ENCODE measurements around the gene PFKL. TPM values are rescaled to one million over a fixed set of nuclear protein-coding genes. Genes with fewer than 3 reads are reported as not detected.
A peak's percentile ranks its signal among the peaks of the same experiment; 100 is the strongest.

The PFKL gene
- total and polyA plus RNA-seq, 2 donors: 49.6 to 82.7 TPM

DNA sequence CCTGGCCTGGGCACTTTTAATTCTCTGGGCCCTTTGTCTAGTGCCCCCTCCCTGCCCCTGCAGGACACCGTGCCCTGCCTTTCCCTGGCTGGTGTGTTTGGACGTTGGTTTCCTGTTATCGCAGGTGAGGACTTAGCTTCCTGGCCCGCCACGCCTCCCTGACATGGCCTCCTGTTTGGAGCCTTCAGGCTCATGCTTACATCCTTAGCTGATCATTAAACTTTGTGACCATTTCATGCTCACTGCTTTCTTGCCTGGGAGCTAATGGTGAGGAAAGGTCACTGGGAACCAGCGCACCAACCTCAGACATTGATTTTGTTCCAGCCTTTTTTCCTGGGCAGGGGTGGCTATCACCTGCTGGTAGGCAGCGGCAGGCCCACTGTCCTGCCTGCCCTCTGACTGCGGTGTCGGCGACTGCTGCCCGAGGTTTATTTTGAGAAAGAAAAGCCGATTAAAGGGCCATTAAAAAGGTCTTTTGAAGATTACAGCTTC, 3.7 kb downstream of the PFKL start:
- WGBS: 89% methylated on average over 12 of the region's 12 CpGs
- peaks cover 11 to 28% of the 10 kb centered on the region in 2 donors for H3K4me1 ChIP-seq (ENCODE audit: control insufficient read depth in 2 of 2, insufficient read depth in 2 of 2, low read length in 2 of 2)

DNA sequence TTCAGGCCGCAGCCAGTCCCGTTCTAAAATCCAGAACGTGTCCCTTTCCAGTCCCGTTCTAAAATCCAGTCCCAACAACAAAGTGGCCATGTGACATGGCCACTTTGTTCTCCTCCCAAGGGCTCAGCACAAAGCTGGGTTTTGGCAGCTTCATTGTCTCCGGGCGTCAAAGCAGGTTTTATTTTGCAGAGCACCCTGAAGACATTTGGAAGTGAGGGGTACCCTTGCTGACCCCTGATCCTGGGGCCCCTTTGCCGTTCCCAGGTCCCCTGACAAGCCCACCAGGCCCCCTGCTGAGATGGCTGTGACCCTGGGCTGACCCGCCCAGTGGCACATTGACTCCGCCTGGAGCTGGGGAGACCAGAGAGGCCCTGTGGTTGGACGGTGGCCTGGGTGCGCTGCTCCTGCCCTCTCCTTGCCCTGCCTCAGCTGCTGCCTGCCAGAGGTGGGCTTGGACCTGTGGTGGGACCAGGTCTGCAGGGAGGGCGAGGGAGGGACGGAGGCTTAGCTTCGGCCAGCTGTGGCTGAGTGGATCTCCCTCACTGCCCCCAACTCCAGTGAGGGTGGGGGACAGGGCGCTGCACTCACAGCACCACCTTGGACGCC, 4.3 kb downstream of the PFKL start:
- H3K36me3 ChIP-seq (ENCODE audit: control insufficient read depth in 2 of 2, insufficient read depth in 2 of 2, low read length in 1 of 2): peaks cover 0 to 6% of the 10 kb centered on the region in 2 donors
- no peak for DNase-seq (ENCODE audit: low read depth in 6 of 9, low spot score in 9 of 9)
- no peak overlapping the region for H3K4me3 ChIP-seq (ENCODE audit: low read length in 2 of 2)
- WGBS: 97% methylated on average over 16 of the region's 16 CpGs
- H3K4me1 ChIP-seq (ENCODE audit: control insufficient read depth in 2 of 2, insufficient read depth in 2 of 2, low read length in 2 of 2): peaks cover 9 to 26% of the 10 kb centered on the region in 2 donors
- no peak overlapping the region for H3K27ac ChIP-seq (ENCODE audit: low read depth in 1 of 2, low read length in 1 of 2)
- peaks cover 0 to 4% of the 10 kb centered on the region in 2 donors for H3K27me3 ChIP-seq (ENCODE audit: control insufficient read depth in 2 of 2, insufficient read depth in 1 of 2, low read length in 1 of 2)
- no peaks in the 10 kb centered on the region for H3K9me3 ChIP-seq (ENCODE audit: control insufficient read depth in 2 of 2, insufficient read depth in 1 of 2, low read length in 1 of 2)

More for the DNA sequence above, 3.7 kb downstream of the PFKL start:
- DNase-seq (ENCODE audit: low read depth in 6 of 9, low spot score in 9 of 9): no peak
- no peaks in the 10 kb centered on the region for H3K9me3 ChIP-seq (ENCODE audit: control insufficient read depth in 2 of 2, insufficient read depth in 1 of 2, low read length in 1 of 2)
- H3K27me3 ChIP-seq (ENCODE audit: control insufficient read depth in 2 of 2, insufficient read depth in 1 of 2, low read length in 1 of 2): peaks cover 0 to 5% of the 10 kb centered on the region in 2 donors
- H3K4me3 ChIP-seq (ENCODE audit: low read length in 2 of 2): no peak overlapping the region
- peaks cover 0 to 4% of the 10 kb centered on the region in 2 donors for H3K36me3 ChIP-seq (ENCODE audit: control insufficient read depth in 2 of 2, insufficient read depth in 2 of 2, low read length in 1 of 2)
- no peak overlapping the region for H3K27ac ChIP-seq (ENCODE audit: low read depth in 1 of 2, low read length in 1 of 2)

DNA sequence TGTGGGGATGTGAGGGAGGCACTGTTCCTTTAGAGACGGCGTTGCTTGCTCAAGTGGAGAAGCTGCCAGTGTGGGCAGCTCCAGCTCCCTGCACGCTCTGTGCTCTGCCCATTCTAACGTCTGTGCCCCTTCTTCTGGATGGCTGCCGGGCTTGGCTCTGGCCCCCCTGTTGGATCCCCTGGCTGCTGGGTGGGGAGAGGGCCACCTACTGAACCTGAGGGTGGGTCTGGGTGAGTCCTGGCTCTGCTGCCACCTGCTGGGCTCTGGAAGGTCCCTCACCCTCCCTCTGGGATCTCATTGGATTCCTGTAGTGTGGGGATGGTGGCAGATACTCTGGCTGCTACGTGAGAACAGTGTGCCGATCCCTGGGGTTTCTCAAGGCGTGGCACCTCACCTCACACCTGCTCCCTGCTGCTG, 5.0 kb downstream of the PFKL start:
- 91% methylated on average over 8 of the region's 8 CpGs for WGBS
- peak in 8 of 9 donors; percentile 21 to 67 (median 33) for DNase-seq (ENCODE audit: low read depth in 6 of 9, low spot score in 9 of 9)
- Histone ChIP-seq H3K4me3 (ENCODE audit: low read length in 2 of 2) (no peak overlapping the region), H3K4me1 (ENCODE audit: control insufficient read depth in 2 of 2, insufficient read depth in 2 of 2, low read length in 2 of 2) (peaks cover 5 to 22% of the 10 kb centered on the region in 2 donors), H3K36me3 (ENCODE audit: control insufficient read depth in 2 of 2, insufficient read depth in 2 of 2, low read length in 1 of 2) (peaks cover under 1 to 7% of the 10 kb centered on the region in 2 donors), H3K9me3 (ENCODE audit: control insufficient read depth in 2 of 2, insufficient read depth in 1 of 2, low read length in 1 of 2) (no peaks in the 10 kb centered on the region), H3K27ac (ENCODE audit: low read depth in 1 of 2, low read length in 1 of 2) (no peak overlapping the region), H3K27me3 (ENCODE audit: control insufficient read depth in 2 of 2, insufficient read depth in 1 of 2, low read length in 1 of 2) (no peaks in the 10 kb centered on the region)

DNA sequence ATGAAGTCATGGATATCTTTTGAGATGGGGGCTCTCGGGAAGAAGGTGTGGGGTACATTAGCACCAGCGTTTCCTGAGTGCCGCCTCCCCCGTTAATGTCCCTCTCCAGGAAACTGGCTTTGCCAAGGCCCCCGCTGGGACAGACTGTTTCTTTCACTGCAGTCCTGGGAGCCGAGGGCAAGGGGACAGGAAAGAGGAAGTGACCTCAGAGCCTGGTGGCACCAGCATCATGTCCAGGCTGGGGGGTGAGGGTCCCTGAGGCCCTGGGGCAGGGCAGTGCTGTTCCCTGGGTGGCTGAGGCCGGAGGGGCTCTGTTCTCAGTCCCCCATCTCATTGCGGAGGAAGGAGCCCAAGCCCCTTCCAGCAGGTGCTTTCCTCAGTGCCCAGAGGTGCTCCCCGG, 5.8 kb downstream of the PFKL start:
- Histone ChIP-seq H3K27ac (ENCODE audit: low read depth in 1 of 2, low read length in 1 of 2) (no peak overlapping the region), H3K4me3 (ENCODE audit: low read length in 2 of 2) (no peak overlapping the region)

DNA sequence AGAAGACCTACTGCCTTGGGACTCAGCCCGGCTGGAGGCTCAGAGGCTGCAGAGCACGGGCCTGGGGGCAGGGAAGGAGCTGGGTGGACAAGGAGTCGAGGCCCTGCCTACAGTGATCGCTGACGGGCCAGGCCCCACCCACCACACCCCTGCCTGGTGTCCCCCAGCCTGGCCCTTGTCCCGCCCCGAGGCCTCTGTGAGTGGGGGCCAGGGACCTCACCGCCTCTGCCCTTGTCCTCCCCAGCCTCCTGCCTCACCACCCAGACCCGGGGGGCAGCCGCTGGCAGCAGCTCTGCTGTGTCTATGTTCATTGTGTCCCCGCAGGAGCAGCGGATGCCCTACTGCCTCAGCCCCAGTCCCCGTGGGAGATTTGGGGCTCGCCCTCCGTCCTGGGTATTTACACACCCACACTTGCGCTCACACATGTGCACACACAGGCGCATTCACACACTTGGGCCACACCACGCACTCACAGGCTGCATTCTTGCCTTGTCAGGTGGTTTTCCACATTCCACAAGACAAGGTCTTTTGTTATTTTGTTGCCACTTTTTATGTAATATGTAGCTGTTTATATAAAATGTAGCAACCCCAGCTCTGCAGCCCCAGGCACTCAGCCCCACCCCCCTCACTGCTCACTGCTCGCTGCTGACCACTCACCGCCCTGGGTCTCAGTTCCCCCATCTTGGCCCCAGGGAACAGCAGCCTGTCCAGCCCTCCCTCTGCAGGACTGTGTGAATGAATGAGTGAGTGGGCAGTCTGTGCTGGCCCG, 7.3 kb downstream of the PFKL start:
- Histone ChIP-seq H3K4me1 (ENCODE audit: control insufficient read depth in 2 of 2, insufficient read depth in 2 of 2, low read length in 2 of 2) (peaks cover 0 to 6% of the 10 kb centered on the region in 2 donors), H3K4me3 (ENCODE audit: low read length in 2 of 2) (no peak overlapping the region), H3K9me3 (ENCODE audit: control insufficient read depth in 2 of 2, insufficient read depth in 1 of 2, low read length in 1 of 2) (no peaks in the 10 kb centered on the region), H3K27me3 (ENCODE audit: control insufficient read depth in 2 of 2, insufficient read depth in 1 of 2, low read length in 1 of 2) (no peaks in the 10 kb centered on the region), H3K27ac (ENCODE audit: low read depth in 1 of 2, low read length in 1 of 2) (no peak overlapping the region), H3K36me3 (ENCODE audit: control insufficient read depth in 2 of 2, insufficient read depth in 2 of 2, low read length in 1 of 2) (peaks cover 16 to 20% of the 10 kb centered on the region in 2 donors)
- no peak for DNase-seq (ENCODE audit: low read depth in 6 of 9, low spot score in 9 of 9)
- WGBS: 98% methylated on average over 21 of the region's 21 CpGs

More for the DNA sequence above, 5.8 kb downstream of the PFKL start:
- WGBS: 95% methylated on average over 9 of the region's 9 CpGs
- H3K36me3 ChIP-seq (ENCODE audit: control insufficient read depth in 2 of 2, insufficient read depth in 2 of 2, low read length in 1 of 2): peaks cover 7 to 8% of the 10 kb centered on the region in 2 donors
- no peak for DNase-seq (ENCODE audit: low read depth in 6 of 9, low spot score in 9 of 9)
- H3K4me1 ChIP-seq (ENCODE audit: control insufficient read depth in 2 of 2, insufficient read depth in 2 of 2, low read length in 2 of 2): peaks cover 4 to 19% of the 10 kb centered on the region in 2 donors
- H3K9me3 ChIP-seq (ENCODE audit: control insufficient read depth in 2 of 2, insufficient read depth in 1 of 2, low read length in 1 of 2): no peaks in the 10 kb centered on the region
- H3K27me3 ChIP-seq (ENCODE audit: control insufficient read depth in 2 of 2, insufficient read depth in 1 of 2, low read length in 1 of 2): no peaks in the 10 kb centered on the region

DNA sequence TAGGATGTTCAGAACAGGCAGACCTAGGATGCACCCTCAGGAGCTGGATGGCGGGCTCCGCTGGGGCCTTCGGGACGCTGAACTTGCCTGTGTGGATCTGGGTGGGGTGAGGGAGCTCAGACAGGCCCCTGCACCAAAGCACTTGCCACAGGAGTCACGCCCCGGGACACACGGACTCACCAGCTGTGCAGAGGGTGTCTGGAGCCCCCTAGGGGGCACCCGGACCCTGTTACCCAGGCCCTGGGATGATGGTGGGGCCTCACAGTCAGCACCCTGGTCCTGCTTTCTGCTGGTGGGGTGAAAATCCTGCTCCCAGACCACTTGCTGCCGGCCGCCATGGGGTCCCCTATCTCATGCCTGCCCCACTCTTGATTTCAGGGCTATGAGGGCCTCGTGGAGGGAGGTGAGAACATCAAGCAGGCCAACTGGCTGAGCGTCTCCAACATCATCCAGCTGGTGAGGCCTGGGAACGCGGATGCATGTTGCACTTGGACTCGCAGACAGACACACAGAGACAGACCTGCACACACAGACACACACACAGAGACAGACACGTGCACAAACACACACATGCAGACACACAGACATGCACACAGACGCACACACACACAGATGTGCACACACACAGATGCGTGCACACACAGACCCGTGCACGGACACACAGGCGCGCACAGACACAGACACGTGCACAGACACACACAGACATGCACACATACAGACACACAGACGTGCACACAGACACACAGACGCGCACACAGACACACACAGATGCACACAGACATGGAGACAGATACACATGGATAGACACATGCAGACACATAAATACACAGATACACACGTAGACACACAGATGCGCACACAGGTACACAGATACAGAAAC, 11.0 kb downstream of the PFKL start:
- DNase-seq (ENCODE audit: low read depth in 6 of 9, low spot score in 9 of 9): no peak
- Histone ChIP-seq H3K27ac (ENCODE audit: low read depth in 1 of 2, low read length in 1 of 2) (no peak overlapping the region), H3K4me1 (ENCODE audit: control insufficient read depth in 2 of 2, insufficient read depth in 2 of 2, low read length in 2 of 2) (no peaks in the 10 kb centered on the region), H3K9me3 (ENCODE audit: control insufficient read depth in 2 of 2, insufficient read depth in 1 of 2, low read length in 1 of 2) (no peaks in the 10 kb centered on the region), H3K36me3 (ENCODE audit: control insufficient read depth in 2 of 2, insufficient read depth in 2 of 2, low read length in 1 of 2) (peaks cover 21 to 56% of the 10 kb centered on the region in 2 donors), H3K27me3 (ENCODE audit: control insufficient read depth in 2 of 2, insufficient read depth in 1 of 2, low read length in 1 of 2) (no peaks in the 10 kb centered on the region), H3K4me3 (ENCODE audit: low read length in 2 of 2) (no peak overlapping the region)
- 98% methylated on average over 28 of the region's 28 CpGs for WGBS

DNA sequence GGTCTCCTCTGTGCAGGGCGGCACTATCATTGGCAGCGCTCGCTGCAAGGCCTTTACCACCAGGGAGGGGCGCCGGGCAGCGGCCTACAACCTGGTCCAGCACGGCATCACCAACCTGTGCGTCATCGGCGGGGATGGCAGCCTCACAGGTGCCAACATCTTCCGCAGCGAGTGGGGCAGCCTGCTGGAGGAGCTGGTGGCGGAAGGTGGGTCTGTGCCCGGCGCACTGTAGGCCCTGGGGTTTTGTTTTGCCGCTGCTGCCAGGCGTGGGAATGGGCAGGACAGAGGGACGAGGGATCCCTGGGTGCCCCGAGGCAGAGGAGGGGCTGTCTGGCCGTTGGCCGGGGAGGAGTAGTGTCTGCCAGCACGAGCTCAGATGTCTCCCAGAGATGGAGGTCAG, 12.2 kb downstream of the PFKL start:
- H3K4me3 ChIP-seq (ENCODE audit: low read length in 2 of 2): no peak overlapping the region
- no peaks in the 10 kb centered on the region for H3K4me1 ChIP-seq (ENCODE audit: control insufficient read depth in 2 of 2, insufficient read depth in 2 of 2, low read length in 2 of 2)
- peaks cover 24 to 66% of the 10 kb centered on the region in 2 donors for H3K36me3 ChIP-seq (ENCODE audit: control insufficient read depth in 2 of 2, insufficient read depth in 2 of 2, low read length in 1 of 2)
- H3K9me3 ChIP-seq (ENCODE audit: control insufficient read depth in 2 of 2, insufficient read depth in 1 of 2, low read length in 1 of 2): no peaks in the 10 kb centered on the region
- no peaks in the 10 kb centered on the region for H3K27me3 ChIP-seq (ENCODE audit: control insufficient read depth in 2 of 2, insufficient read depth in 1 of 2, low read length in 1 of 2)
- H3K27ac ChIP-seq (ENCODE audit: low read depth in 1 of 2, low read length in 1 of 2): no peak overlapping the region
- DNase-seq (ENCODE audit: low read depth in 6 of 9, low spot score in 9 of 9): no peak
- WGBS: 98% methylated on average over 22 of the region's 22 CpGs

DNA sequence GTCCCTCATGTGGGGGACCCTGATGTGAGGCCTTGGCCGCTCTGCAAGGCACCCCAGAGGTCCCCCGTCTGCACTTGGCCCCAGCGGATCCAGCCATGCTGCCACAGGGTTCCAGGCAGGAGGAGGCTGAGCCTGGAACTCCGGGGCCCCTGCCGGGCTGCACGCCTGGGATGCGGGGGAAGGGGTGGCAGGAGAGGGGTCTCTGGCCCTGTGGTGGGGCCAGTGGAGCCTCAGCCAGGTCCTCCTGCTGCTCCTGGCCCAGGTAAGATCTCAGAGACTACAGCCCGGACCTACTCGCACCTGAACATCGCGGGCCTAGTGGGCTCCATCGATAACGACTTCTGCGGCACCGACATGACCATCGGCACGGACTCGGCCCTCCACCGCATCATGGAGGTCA, 12.9 kb downstream of the PFKL start:
- Histone ChIP-seq H3K36me3 (ENCODE audit: control insufficient read depth in 2 of 2, insufficient read depth in 2 of 2, low read length in 1 of 2) (peaks cover 20 to 72% of the 10 kb centered on the region in 2 donors), H3K4me1 (ENCODE audit: control insufficient read depth in 2 of 2, insufficient read depth in 2 of 2, low read length in 2 of 2) (no peaks in the 10 kb centered on the region), H3K9me3 (ENCODE audit: control insufficient read depth in 2 of 2, insufficient read depth in 1 of 2, low read length in 1 of 2) (no peaks in the 10 kb centered on the region), H3K27me3 (ENCODE audit: control insufficient read depth in 2 of 2, insufficient read depth in 1 of 2, low read length in 1 of 2) (no peaks in the 10 kb centered on the region), H3K27ac (ENCODE audit: low read depth in 1 of 2, low read length in 1 of 2) (no peak overlapping the region), H3K4me3 (ENCODE audit: low read length in 2 of 2) (no peak overlapping the region)
- WGBS: 96% methylated on average over 19 of the region's 19 CpGs
- no peak for DNase-seq (ENCODE audit: low read depth in 6 of 9, low spot score in 9 of 9)
